Type B pancreatic cell (in vitro differentiated cells): Measurements from ENCODE around the gene ZNF337. TPM values are rescaled to one million over a fixed set of nuclear protein-coding genes. Genes with fewer than 3 reads are reported as not detected.
"Not testable (repeated sequence)": the region's sequence is repeated elsewhere in the genome, so short reads cannot be mapped to it uniquely, and the experiment has no call there.

ENCODE experiments used
- DNase-seq: peaks from one replicate; pipeline ENCODE4 v3.0.0; 2021; ENCODE audit warnings: mixed read lengths; ENCODE audit not compliant: unreplicated experiment; ENCODE audit errors: extremely low spot score
- H3K27ac Mint-ChIP-seq: 2 replicates; pipeline ENCODE4 v1.8.0; 2021; ENCODE audit warnings: mild to moderate bottlenecking, mixed read lengths
- H3K27me3 Mint-ChIP-seq: 2 replicates; pipeline ENCODE4 v1.8.0; 2021; ENCODE audit warnings: mixed read lengths
- H3K36me3 Mint-ChIP-seq: 2 replicates; pipeline ENCODE4 v1.8.0; 2021; ENCODE audit warnings: mixed read lengths
- H3K4me1 Mint-ChIP-seq: one replicate; pipeline ENCODE4 v1.8.0; 2021; ENCODE audit warnings: mixed read lengths; ENCODE audit not compliant: unreplicated experiment
- H3K4me3 Mint-ChIP-seq: 2 replicates; pipeline ENCODE4 v1.8.0; 2021; ENCODE audit warnings: mild to moderate bottlenecking, mixed read lengths
- H3K9me3 Mint-ChIP-seq: 2 replicates; pipeline ENCODE4 v1.8.0; 2021; ENCODE audit warnings: mixed read lengths
- total RNA-seq: library from RNA; stranded (reverse); gene quantifications from 2 replicates; pipeline ENCODE4 v1.2.1, GENCODE V29; 2021; ENCODE audit warnings: low replicate concordance
- TF ChIP-seq, protein P1 (sequence below): fragments of 200-600 bp; sonication (generic); conservative IDR thresholded peaks from 2 replicates; pipeline ENCODE4 v1.5.0; 2021; ENCODE audit warnings: antibody characterized with exemption, mild to moderate bottlenecking

Gene ZNF337
- total RNA-seq, 1 donor from 2014 or later, result 20.2 TPM

DNA sequence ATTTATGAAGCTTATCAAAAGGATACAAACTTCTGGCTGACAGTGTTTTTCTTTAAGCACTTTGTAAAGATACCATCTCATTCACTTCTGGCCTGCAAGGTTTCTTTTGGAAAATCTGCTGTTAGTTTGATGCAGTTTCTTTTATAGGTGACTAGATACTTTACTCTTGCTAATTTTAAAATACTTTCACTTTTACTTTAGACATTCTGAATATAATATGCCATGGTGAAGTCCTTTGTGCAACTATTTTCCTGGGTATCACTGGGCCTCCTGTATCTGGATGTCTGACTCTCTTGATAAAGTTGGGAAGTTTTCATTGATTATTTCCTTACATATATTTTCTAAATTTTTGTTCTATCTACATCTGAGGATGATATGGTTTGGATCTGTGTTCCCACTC is 29.0 kb upstream of the ZNF337 start:
- Mint-ChIP-seq H3K4me1 (no peaks in the 10 kb centered on the region), H3K4me3 (no peak overlapping the region), H3K36me3 (peaks cover 4% of the 10 kb centered on the region), H3K27ac (no peak overlapping the region), H3K27me3 (no peaks in the 10 kb centered on the region), H3K9me3 (peaks cover 9% of the 10 kb centered on the region)
- DNase-seq, result no peak
- TF ChIP-seq, protein P1, sequence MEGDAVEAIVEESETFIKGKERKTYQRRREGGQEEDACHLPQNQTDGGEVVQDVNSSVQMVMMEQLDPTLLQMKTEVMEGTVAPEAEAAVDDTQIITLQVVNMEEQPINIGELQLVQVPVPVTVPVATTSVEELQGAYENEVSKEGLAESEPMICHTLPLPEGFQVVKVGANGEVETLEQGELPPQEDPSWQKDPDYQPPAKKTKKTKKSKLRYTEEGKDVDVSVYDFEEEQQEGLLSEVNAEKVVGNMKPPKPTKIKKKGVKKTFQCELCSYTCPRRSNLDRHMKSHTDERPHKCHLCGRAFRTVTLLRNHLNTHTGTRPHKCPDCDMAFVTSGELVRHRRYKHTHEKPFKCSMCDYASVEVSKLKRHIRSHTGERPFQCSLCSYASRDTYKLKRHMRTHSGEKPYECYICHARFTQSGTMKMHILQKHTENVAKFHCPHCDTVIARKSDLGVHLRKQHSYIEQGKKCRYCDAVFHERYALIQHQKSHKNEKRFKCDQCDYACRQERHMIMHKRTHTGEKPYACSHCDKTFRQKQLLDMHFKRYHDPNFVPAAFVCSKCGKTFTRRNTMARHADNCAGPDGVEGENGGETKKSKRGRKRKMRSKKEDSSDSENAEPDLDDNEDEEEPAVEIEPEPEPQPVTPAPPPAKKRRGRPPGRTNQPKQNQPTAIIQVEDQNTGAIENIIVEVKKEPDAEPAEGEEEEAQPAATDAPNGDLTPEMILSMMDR, result no peak

DNA sequence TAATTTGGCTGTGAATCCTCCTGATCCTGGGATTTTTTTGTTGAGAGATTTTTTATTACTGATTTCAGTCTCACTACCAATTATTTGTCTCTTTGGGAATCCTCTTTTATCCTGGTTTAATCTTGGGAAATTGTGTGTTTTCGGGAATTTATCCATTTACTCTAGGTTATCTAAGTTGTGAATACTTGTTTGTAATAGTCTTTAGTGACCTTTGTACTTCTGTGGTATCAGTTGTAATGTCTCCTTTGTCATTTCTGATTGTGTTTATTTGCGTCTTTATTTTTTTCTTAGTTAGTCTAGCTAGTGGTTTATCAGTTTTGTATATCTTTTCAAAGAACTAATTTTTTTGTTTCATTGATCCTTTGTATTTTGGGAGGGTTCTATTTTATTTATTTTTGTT is 27.3 kb upstream of the ZNF337 start:
- TF ChIP-seq, protein P1, result no peak
- peaks cover 9% of the 10 kb centered on the region for H3K9me3 Mint-ChIP-seq
- no peak overlapping the region for H3K4me3 Mint-ChIP-seq
- H3K27me3 Mint-ChIP-seq, result no peaks in the 10 kb centered on the region
- no peaks in the 10 kb centered on the region for H3K4me1 Mint-ChIP-seq
- H3K36me3 Mint-ChIP-seq, result peaks cover 4% of the 10 kb centered on the region
- H3K27ac Mint-ChIP-seq, result no peak overlapping the region
- no peak for DNase-seq

DNA sequence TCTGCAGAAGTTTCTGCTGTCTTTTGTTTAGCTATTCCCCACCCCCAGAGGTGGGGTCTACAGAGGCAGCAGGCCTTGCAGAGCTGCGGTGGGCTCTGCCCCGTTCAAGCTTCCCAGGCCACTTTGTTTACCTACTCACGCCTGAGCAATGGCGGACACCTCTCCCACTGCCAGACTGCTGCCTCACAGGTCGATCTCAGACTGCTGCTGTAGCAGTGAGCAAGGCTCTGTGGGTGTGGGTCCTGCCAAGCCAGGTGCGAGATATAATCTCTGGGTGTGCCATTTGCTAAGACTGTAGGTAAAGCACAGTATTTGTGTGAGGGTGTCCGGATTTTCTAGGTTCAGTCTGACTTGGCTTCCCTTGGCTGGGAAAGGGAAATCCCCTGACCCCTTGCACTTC is 23.6 kb upstream of the ZNF337 start:
- Mint-ChIP-seq H3K27me3 (no peaks in the 10 kb centered on the region), H3K36me3 (peaks cover 4% of the 10 kb centered on the region), H3K9me3 (peaks cover 3% of the 10 kb centered on the region), H3K27ac (no peak overlapping the region), H3K4me1 (no peaks in the 10 kb centered on the region), H3K4me3 (no peak overlapping the region)
- TF ChIP-seq, protein P1, result no peak
- no peak for DNase-seq

DNA sequence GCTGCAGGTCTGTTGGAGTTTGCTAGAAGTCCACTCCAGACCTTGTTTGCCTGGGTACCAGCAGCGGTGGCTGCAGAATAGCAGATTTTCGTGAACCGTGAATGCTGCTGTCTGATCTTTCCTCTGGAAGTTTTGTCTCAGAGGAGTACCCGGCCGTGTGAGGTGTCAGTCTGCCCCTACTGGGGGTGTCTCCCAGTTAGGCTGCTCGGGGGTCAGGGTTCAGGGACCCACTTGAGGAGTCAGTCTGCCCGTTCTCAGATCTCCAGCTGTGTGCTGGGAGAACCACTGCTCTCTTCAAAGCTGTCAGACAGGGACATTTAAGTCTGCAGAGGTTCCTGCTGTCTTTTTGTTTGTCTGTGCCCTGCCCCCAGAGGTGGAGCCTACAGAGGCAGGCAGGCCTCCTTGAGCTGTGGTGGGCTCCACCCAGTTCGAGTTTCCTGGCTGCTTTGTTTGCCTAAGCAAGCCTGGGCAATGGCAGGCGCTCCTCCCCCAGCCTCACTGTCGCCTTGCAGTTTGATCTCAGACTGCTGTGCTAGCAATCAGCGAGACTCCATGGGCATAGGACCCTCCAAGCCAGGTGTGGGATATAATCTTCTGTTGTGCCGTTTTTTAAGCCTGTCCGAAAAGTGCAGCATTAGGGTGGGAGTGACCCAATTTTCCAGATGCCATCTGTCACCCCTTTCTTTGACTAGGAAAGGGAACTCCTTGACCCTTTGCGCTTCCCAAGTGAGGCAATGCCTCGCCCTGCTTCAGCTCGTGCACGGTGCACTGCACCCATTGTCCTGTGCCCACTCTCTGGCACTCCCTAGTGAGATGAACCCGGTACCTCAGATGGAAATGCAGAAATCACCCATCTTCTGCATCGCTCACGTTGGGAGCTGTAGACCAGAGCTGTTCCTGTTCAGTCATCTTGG is 22.5 kb upstream of the ZNF337 start:
- not testable (repeated sequence) for H3K36me3 Mint-ChIP-seq, H3K27ac Mint-ChIP-seq, H3K4me1 Mint-ChIP-seq, H3K27me3 Mint-ChIP-seq, H3K9me3 Mint-ChIP-seq, H3K4me3 Mint-ChIP-seq, DNase-seq

DNA sequence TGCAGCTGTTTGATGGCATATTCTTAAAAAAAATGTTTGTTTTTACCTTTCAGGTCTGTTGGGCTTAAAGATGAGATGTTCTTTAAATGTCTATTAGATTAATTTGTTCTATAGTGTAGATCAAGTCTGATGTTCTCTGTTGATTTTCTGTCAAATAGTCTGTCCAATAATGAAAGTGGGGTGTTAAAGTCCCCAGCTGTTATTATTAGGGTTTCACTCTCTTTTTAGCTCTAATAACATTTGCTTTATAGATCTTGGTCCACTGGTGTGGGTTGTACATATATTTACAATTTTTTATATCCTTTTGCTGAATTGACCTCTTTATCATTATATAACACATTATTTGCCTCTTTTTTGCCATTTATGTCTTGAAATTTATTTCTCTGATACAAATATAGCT is 11.0 kb upstream of the ZNF337 start:
- Mint-ChIP-seq H3K27me3 (no peaks in the 10 kb centered on the region), H3K27ac (no peak overlapping the region), H3K4me1 (no peaks in the 10 kb centered on the region), H3K4me3 (no peak overlapping the region), H3K9me3 (no peaks in the 10 kb centered on the region), H3K36me3 (no peaks in the 10 kb centered on the region)
- TF ChIP-seq, protein P1, result no peak
- no peak for DNase-seq

DNA sequence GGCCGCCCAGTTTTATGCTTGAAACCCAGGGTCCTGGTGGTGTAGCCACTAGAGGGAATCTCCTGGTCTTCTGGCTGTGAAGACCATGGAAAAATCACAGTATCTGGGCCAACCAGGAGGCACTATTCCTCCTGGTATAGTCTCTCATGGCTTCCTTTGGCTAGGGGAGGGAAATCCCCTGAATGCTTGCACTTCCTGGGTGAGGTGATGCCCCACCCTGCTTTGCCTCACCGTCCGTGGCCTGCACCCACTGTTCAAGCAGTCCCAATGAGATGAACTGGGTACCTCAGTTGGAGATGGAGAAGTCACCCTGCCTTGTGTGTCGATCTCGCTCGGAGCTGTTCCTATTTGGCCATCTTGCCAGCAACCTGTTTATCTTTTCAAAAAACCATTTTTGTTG is 10.1 kb upstream of the ZNF337 start:
- Mint-ChIP-seq H3K4me3 (no peak overlapping the region), H3K36me3 (no peaks in the 10 kb centered on the region), H3K27ac (no peak overlapping the region), H3K9me3 (no peaks in the 10 kb centered on the region), H3K27me3 (no peaks in the 10 kb centered on the region), H3K4me1 (no peaks in the 10 kb centered on the region)
- TF ChIP-seq, protein P1, result no peak
- no peak for DNase-seq
